HepG2 (cell line): ENCODE measurements around the gene ZNF674. TPM values are rescaled to one million over a fixed set of nuclear protein-coding genes. Genes with fewer than 3 reads are reported as not detected.

Source experiments
- CENPT ChIP-seq: sonication (generic); formaldehyde crosslinking; IDR thresholded peaks from 2 replicates; pipeline ENCODE4 v1.8.0; 2022; ENCODE audit warnings: low read depth, mild to moderate bottlenecking, moderate library complexity, missing genetic modification reagents
- DR1 ChIP-seq: sonication (generic); formaldehyde crosslinking; IDR thresholded peaks from 2 replicates; pipeline ENCODE4 v1.8.0; 2021; ENCODE audit warnings: mild to moderate bottlenecking, missing genetic modification reagents, inconsistent platforms
- ESRRA ChIP-seq: sonication (generic); formaldehyde crosslinking; IDR thresholded peaks from 2 replicates; pipeline ENCODE4 v1.5.1; 2020; ENCODE audit warnings: mild to moderate bottlenecking, low read depth, missing genetic modification reagents
- MTF2 ChIP-seq: sonication (generic); formaldehyde crosslinking; IDR thresholded peaks from 2 replicates; pipeline ENCODE4 v1.5.0; 2020; ENCODE audit warnings: missing genetic modification reagents, borderline replicate concordance
- MXI1 ChIP-seq: IDR thresholded peaks from 3 replicates; pipeline ENCODE4 v1.6.1; 2012; ENCODE audit warnings: low read depth, low read length, inconsistent platforms, borderline replicate concordance
- NFKBIZ ChIP-seq: IDR thresholded peaks from 2 replicates; pipeline ENCODE4 v1.6.1; 2018; ENCODE audit warnings: missing genetic modification reagents, missing compliant biosample characterization
- POLR2A ChIP-seq, 2 experiments: IDR thresholded peaks; 2 replicates each; pipeline ENCODE4 v1.6.1; 2011; ENCODE audit warnings: low read depth in 2 of 2, low read length in 2 of 2, mild to moderate bottlenecking in 1 of 2, moderate library complexity in 1 of 2; ENCODE audit not compliant: insufficient read depth in 1 of 2
- REXO4 ChIP-seq: sonication (generic); formaldehyde crosslinking; IDR thresholded peaks from 2 replicates; pipeline ENCODE4 v1.8.0; 2022; ENCODE audit warnings: missing genetic modification reagents, mild to moderate bottlenecking, borderline replicate concordance
- SALL1 ChIP-seq: sonication (generic); formaldehyde crosslinking; IDR thresholded peaks from 2 replicates; pipeline ENCODE4 v1.8.0; 2022; ENCODE audit warnings: mild to moderate bottlenecking, missing genetic modification reagents
- SKI ChIP-seq: fragments of 450-650 bp; IDR thresholded peaks from one replicate; pipeline ENCODE4 v1.6.1; 2018; ENCODE audit warnings: mild to moderate bottlenecking; ENCODE audit not compliant: partially characterized antibody
- SMARCC2 ChIP-seq: fragments of 450-650 bp; IDR thresholded peaks from 2 replicates; pipeline ENCODE4 v1.6.1; 2017; ENCODE audit warnings: antibody characterized with exemption, mild to moderate bottlenecking
- SP4 ChIP-seq: sonication (generic); formaldehyde crosslinking; IDR thresholded peaks from 2 replicates; pipeline ENCODE4 v1.8.1; 2023; ENCODE audit warnings: mild to moderate bottlenecking, missing genetic modification reagents
- SRSF4 ChIP-seq: fragments of 200-400 bp; formaldehyde crosslinking; IDR thresholded peaks from one replicate; pipeline ENCODE4 v1.6.1; 2018; ENCODE audit warnings: mild to moderate bottlenecking, low read depth, low read length, moderate library complexity; ENCODE audit not compliant: poor library complexity, severe bottlenecking
- TBP ChIP-seq: sonication (generic); formaldehyde crosslinking; IDR thresholded peaks from 2 replicates; pipeline ENCODE4 v1.5.0; 2020; ENCODE audit warnings: missing genetic modification reagents
- TRIM24 ChIP-seq: sonication (generic); formaldehyde crosslinking; IDR thresholded peaks from 2 replicates; pipeline ENCODE4 v1.8.0; 2022; ENCODE audit warnings: mild to moderate bottlenecking, missing genetic modification reagents
- YEATS2 ChIP-seq: sonication (generic); formaldehyde crosslinking; IDR thresholded peaks from 2 replicates; pipeline ENCODE4 v1.4.0; 2020; ENCODE audit warnings: missing genetic modification reagents, borderline replicate concordance
- ZC3H4 ChIP-seq: sonication (generic); formaldehyde crosslinking; IDR thresholded peaks from 2 replicates; pipeline ENCODE4 v1.4.0; 2020; ENCODE audit warnings: missing genetic modification reagents, borderline replicate concordance
- ZFP90 ChIP-seq: sonication (generic); formaldehyde crosslinking; IDR thresholded peaks from 2 replicates; pipeline ENCODE4 v1.8.0; 2022; ENCODE audit warnings: missing genetic modification reagents, mild to moderate bottlenecking, inconsistent platforms, borderline replicate concordance
- ZNF382 ChIP-seq: sonication (generic); formaldehyde crosslinking; IDR thresholded peaks from 2 replicates; pipeline ENCODE4 v1.5.0; 2020; ENCODE audit warnings: missing genetic modification reagents, mild to moderate bottlenecking, borderline replicate concordance
- ZNF563 ChIP-seq: sonication (generic); formaldehyde crosslinking; IDR thresholded peaks from 2 replicates; pipeline ENCODE4 v1.8.0; 2022; ENCODE audit warnings: mild to moderate bottlenecking, moderate library complexity, missing genetic modification reagents
- ZNF749 ChIP-seq: sonication (generic); formaldehyde crosslinking; IDR thresholded peaks from 2 replicates; pipeline ENCODE4 v1.8.0; 2022; ENCODE audit warnings: mild to moderate bottlenecking, missing genetic modification reagents, moderate library complexity, borderline replicate concordance
- ZNF776 ChIP-seq: sonication (generic); formaldehyde crosslinking; IDR thresholded peaks from 2 replicates; pipeline ENCODE4 v1.4.0; 2020; ENCODE audit warnings: mild to moderate bottlenecking, missing genetic modification reagents
- polyA plus RNA-seq, 8 experiments: library from polyadenylated mRNA; depleted of rRNA in 3 of 8; stranded (reverse) in 7 of 8; unstranded in 1 of 8; fragments of >200 nt; fragmentation: Illumina TruSeq in 4 of 8; extraction: Trizol in 4 of 8; gene quantifications; 2 replicates each; pipeline versions ENCODE4 v1.2.1 to v1.2.3, GENCODE V29; 2011 to 2016; ENCODE audit warnings: low read depth in 4 of 8, missing spikeins in 1 of 8, mixed read lengths in 1 of 8; ENCODE audit not compliant: insufficient read depth in 1 of 8
- total RNA-seq, 5 experiments: library from RNA; depleted of rRNA; stranded (reverse); fragments of >200 nt; fragmentation: Illumina TruSeq; extraction: Trizol; gene quantifications; 2 replicates each; pipeline ENCODE4 v1.2.3, GENCODE V29; 2016; ENCODE audit warnings: low read depth in 1 of 5
- TF ChIP-seq, protein P1 (sequence below): IDR thresholded peaks from 2 replicates; pipeline ENCODE4 v1.6.1; 2012; ENCODE audit warnings: inconsistent platforms
- TF ChIP-seq, protein P2 (sequence below): IDR thresholded peaks from 2 replicates; pipeline ENCODE4 v1.6.1; 2016; ENCODE audit warnings: missing genetic modification reagents, missing compliant biosample characterization
- TF ChIP-seq, protein P3 (sequence below): sonication (generic); formaldehyde crosslinking; IDR thresholded peaks from 2 replicates; pipeline ENCODE4 v1.4.0; 2020; ENCODE audit warnings: missing genetic modification reagents, borderline replicate concordance
- TF ChIP-seq, protein P4 (sequence below): sonication (generic); formaldehyde crosslinking; IDR thresholded peaks from 2 replicates; pipeline ENCODE4 v1.4.0; 2020; ENCODE audit warnings: mild to moderate bottlenecking, missing genetic modification reagents

Gene ZNF674
- total and polyA plus RNA-seq, 2 of the 13 experiments (the other 11 are each of a cell fraction or from before 2014, with no cell fraction given): 2.9 to 3.5 TPM

DNA sequence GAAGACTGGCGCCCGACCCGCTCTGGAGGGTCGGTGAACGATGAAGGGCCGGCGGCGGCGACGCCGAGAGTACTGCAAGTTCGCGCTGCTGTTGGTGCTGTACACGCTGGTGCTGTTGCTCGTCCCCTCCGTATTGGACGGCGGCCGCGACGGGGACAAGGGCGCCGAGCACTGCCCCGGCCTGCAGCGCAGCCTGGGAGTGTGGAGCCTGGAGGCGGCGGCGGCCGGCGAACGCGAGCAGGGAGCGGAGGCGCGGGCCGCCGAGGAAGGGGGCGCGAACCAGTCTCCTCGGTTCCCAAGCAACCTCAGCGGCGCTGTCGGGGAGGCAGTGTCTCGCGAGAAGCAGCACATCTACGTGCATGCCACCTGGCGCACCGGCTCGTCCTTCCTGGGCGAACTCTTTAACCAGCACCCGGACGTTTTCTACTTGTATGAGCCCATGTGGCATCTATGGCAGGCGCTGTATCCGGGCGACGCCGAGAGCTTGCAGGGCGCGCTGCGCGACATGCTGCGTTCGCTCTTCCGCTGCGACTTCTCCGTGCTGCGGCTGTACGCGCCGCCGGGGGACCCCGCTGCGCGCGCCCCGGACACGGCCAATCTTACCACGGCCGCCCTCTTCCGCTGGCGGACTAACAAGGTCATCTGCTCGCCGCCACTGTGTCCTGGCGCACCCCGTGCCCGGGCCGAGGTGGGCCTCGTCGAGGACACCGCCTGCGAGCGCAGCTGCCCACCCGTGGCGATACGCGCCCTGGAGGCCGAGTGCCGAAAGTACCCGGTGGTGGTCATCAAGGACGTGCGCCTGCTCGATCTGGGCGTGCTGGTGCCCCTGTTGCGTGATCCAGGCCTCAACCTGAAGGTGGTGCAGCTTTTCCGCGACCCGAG, 28.9 kb upstream of the ZNF674 start (continued):
- TF ChIP-seq SRSF4 (no peak), DR1 (CRISPR knock-in tag) (no peak; the same call in 1 of the 2 replicates), ZC3H4 (CRISPR knock-in tag) (no peak), MXI1 (peak; percentile 12; the same call in 1 of the 3 replicates), SALL1 (CRISPR knock-in tag) (no peak), ZNF563 (CRISPR knock-in tag) (no peak), NFKBIZ (CRISPR knock-in tag) (0 out of 2 replicates have a peak, but pooled peaks have one; percentile 26), POLR2A (IDR thresholded peaks at IDR 0.05; ENCODE audit: insufficient read depth in 1 of 2, low read depth in 2 of 2, low read length in 2 of 2) (peak in 1 of 2 experiments; percentile 26; a peak in 1 of 4 replicates), MTF2 (CRISPR knock-in tag) (no peak), ZNF776 (CRISPR knock-in tag) (0 out of 2 replicates have a peak, but pooled peaks have one; percentile 31), CENPT (CRISPR knock-in tag) (no peak), ZNF749 (CRISPR knock-in tag) (no peak), ESRRA (CRISPR knock-in tag) (no peak), ZFP90 (CRISPR knock-in tag) (no peak), SP4 (CRISPR knock-in tag) (no peak), ZNF382 (CRISPR knock-in tag) (no peak), SKI (no peak), TRIM24 (CRISPR knock-in tag) (no peak), REXO4 (CRISPR knock-in tag) (no peak), SMARCC2 (no peak), YEATS2 (CRISPR knock-in tag) (no peak), TBP (CRISPR knock-in tag) (no peak)
- TF ChIP-seq, protein P1, sequence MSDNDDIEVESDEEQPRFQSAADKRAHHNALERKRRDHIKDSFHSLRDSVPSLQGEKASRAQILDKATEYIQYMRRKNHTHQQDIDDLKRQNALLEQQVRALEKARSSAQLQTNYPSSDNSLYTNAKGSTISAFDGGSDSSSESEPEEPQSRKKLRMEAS: peak; percentile 78
- TF ChIP-seq, protein P2, sequence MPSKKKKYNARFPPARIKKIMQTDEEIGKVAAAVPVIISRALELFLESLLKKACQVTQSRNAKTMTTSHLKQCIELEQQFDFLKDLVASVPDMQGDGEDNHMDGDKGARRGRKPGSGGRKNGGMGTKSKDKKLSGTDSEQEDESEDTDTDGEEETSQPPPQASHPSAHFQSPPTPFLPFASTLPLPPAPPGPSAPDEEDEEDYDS (CRISPR knock-in tag): no peak
- TF ChIP-seq, protein P3, sequence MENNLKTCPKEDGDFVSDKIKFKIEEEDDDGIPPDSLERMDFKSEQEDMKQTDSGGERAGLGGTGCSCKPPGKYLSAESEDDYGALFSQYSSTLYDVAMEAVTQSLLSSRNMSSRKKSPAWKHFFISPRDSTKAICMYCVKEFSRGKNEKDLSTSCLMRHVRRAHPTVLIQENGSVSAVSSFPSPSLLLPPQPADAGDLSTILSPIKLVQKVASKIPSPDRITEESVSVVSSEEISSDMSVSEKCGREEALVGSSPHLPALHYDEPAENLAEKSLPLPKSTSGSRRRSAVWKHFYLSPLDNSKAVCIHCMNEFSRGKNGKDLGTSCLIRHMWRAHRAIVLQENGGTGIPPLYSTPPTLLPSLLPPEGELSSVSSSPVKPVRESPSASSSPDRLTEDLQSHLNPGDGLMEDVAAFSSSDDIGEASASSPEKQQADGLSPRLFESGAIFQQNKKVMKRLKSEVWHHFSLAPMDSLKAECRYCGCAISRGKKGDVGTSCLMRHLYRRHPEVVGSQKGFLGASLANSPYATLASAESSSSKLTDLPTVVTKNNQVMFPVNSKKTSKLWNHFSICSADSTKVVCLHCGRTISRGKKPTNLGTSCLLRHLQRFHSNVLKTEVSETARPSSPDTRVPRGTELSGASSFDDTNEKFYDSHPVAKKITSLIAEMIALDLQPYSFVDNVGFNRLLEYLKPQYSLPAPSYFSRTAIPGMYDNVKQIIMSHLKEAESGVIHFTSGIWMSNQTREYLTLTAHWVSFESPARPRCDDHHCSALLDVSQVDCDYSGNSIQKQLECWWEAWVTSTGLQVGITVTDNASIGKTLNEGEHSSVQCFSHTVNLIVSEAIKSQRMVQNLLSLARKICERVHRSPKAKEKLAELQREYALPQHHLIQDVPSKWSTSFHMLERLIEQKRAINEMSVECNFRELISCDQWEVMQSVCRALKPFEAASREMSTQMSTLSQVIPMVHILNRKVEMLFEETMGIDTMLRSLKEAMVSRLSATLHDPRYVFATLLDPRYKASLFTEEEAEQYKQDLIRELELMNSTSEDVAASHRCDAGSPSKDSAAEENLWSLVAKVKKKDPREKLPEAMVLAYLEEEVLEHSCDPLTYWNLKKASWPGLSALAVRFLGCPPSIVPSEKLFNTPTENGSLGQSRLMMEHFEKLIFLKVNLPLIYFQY (CRISPR knock-in tag): no peak
- TF ChIP-seq, protein P4, sequence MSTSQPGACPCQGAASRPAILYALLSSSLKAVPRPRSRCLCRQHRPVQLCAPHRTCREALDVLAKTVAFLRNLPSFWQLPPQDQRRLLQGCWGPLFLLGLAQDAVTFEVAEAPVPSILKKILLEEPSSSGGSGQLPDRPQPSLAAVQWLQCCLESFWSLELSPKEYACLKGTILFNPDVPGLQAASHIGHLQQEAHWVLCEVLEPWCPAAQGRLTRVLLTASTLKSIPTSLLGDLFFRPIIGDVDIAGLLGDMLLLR (CRISPR knock-in tag): no peak
